NCI-H1417 treated with DMSO at 0.1 percent for 48 hours (cell line): ENCODE results near the gene OR5H14.

Experiments used
- DNase-seq: peaks from one replicate; lab custom pipeline; 2025; lab: John Stamatoyannopoulos, UW

OR5H14 gene

GRCh38 chr3:98199020-98199419 lies 51.7 kb downstream of the OR5H14 start:
- no peak for DNase-seq
